Naive thymus-derived CD4-positive, alpha-beta T cell (primary cell): ENCODE results near the gene MBD5. TPM values are rescaled to one million over a fixed set of nuclear protein-coding genes. Genes with fewer than 3 reads are reported as not detected.

ENCODE experiments used
- ATAC-seq: fragments of 150-1000 bp; cut with Tn5 transposase; 2 replicates; pipeline ENCODE4 v1.10.0; 2021; ENCODE audit warnings: mild to moderate bottlenecking, moderate library complexity
- CTCF ChIA-PET: fragments of 350-600 bp; sonication (Branson Sonifier 250); formaldehyde crosslinking; loops from one replicate; lab custom pipeline; 2021; ENCODE audit warnings: antibody characterized with exemption; lab: Charles Lee
- POLR2A ChIA-PET: fragments of 350-600 bp; sonication (Branson Sonifier 250); formaldehyde crosslinking; loops from one replicate; lab custom pipeline; 2021; ENCODE audit warnings: antibody characterized with exemption, inconsistent platforms; lab: Charles Lee
- DNase-seq, 9 donors: peaks; one replicate each; pipeline versions ENCODE4 v3.0.0 to v3.0.0-alpha.2; 2020 to 2022; ENCODE audit warnings: mixed read lengths in 1 of 9
- H3K27ac ChIP-seq: one replicate; pipeline ENCODE4 v1.7.0; 2013; ENCODE audit warnings: mild to moderate bottlenecking, low read depth, low read length, moderate library complexity
- H3K27me3 ChIP-seq, 2 donors: one replicate each; pipeline ENCODE4 v1.7.0; 2013; ENCODE audit warnings: low read length in 2 of 2, mild to moderate bottlenecking in 2 of 2, moderate library complexity in 2 of 2; ENCODE audit not compliant: control insufficient read depth in 2 of 2, insufficient read depth in 2 of 2
- H3K36me3 ChIP-seq, 3 experiments: 1 replicate in 2 of 3; 2 replicates in 1 of 3; pipeline ENCODE4 v1.7.0; 2013; ENCODE audit warnings: low read length in 3 of 3, mild to moderate bottlenecking in 3 of 3, moderate library complexity in 1 of 3; ENCODE audit not compliant: insufficient read depth in 3 of 3, control insufficient read depth in 2 of 3
- H3K4me1 ChIP-seq, 2 donors: one replicate each; pipeline ENCODE4 v1.7.0; 2013; ENCODE audit warnings: low read length in 2 of 2, mild to moderate bottlenecking in 2 of 2, moderate library complexity in 1 of 2; ENCODE audit not compliant: control insufficient read depth in 2 of 2, insufficient read depth in 2 of 2
- H3K4me3 ChIP-seq: 2 replicates; pipeline ENCODE4 v1.7.0; 2013; ENCODE audit warnings: mild to moderate bottlenecking, low read length
- H3K9me3 ChIP-seq, 3 experiments: 1 replicate in 2 of 3; 2 replicates in 1 of 3; pipeline ENCODE4 v1.7.0; 2013; ENCODE audit warnings: low read length in 3 of 3; ENCODE audit not compliant: control insufficient read depth in 2 of 3
- H3K27ac Mint-ChIP-seq, 9 donors: one replicate each; pipeline ENCODE4 v1.8.0; 2020 to 2022; ENCODE audit warnings: mixed read lengths in 9 of 9, mild to moderate bottlenecking in 8 of 9, moderate library complexity in 5 of 9, inconsistent platforms in 2 of 9
- H3K27me3 Mint-ChIP-seq, 5 donors: one replicate each; pipeline ENCODE4 v1.8.0; 2021 to 2022; ENCODE audit warnings: mixed read lengths in 5 of 5, mild to moderate bottlenecking in 1 of 5
- H3K36me3 Mint-ChIP-seq, 5 donors: one replicate each; pipeline ENCODE4 v1.8.0; 2020 to 2022; ENCODE audit warnings: mixed read lengths in 5 of 5, mild to moderate bottlenecking in 3 of 5, inconsistent platforms in 1 of 5
- H3K4me1 Mint-ChIP-seq, 7 donors: one replicate each; pipeline ENCODE4 v1.8.0; 2020 to 2022; ENCODE audit warnings: mixed read lengths in 7 of 7, mild to moderate bottlenecking in 3 of 7, inconsistent platforms in 1 of 7
- H3K4me3 Mint-ChIP-seq, 10 donors: one replicate each; pipeline ENCODE4 v1.8.0; 2020 to 2022; ENCODE audit warnings: mild to moderate bottlenecking in 10 of 10, mixed read lengths in 10 of 10, moderate library complexity in 6 of 10, inconsistent platforms in 2 of 10
- H3K9me3 Mint-ChIP-seq, 11 donors: one replicate each; pipeline ENCODE4 v1.8.0; 2020 to 2022; ENCODE audit warnings: mixed read lengths in 11 of 11, mild to moderate bottlenecking in 4 of 11, inconsistent platforms in 1 of 11, moderate library complexity in 1 of 11
- intact Hi-C, 2 donors: fragments of 100-400 bp; cut with micrococcal nuclease; formaldehyde crosslinking; loops; one replicate each; pipeline ENCODE4 v1.15.1; 2023
- polyA plus RNA-seq, 2 donors: library from polyadenylated mRNA; unstranded; fragments of 300-500 nt; fragmentation: Illumina TruSeq; gene quantifications; one replicate each; pipeline ENCODE4 v1.2.3, GENCODE V29; 2021
- total RNA-seq, 6 experiments: library from RNA in 5 of 6; stranded (reverse) in 5 of 6; gene quantifications; 1 replicate in 5 of 6; 2 replicates in 1 of 6; pipeline ENCODE4 v1.2.3 and lab custom pipeline; 2021 to 2026

MBD5 gene
- total and polyA plus RNA-seq, 7 experiments from 2014 or later = 14.6 to 76.8 (median 58.6) TPM

GRCh38 chr2:148298196-148298595 is 277.3 kb downstream of the MBD5 start:
- no peak overlapping the region for H3K27ac ChIP-seq
- Mint-ChIP-seq H3K9me3 (no peaks in the 10 kb centered on the region), H3K27ac (no peak overlapping the region), H3K27me3 (no peaks in the 10 kb centered on the region), H3K4me3 (no peak overlapping the region), H3K36me3 (peaks cover 0 to 57% (median 37%) of the 10 kb centered on the region in 5 donors), H3K4me1 (peaks cover 0 to 11% (median 0%) of the 10 kb centered on the region in 7 donors)
- no peaks in the 10 kb centered on the region for H3K36me3 ChIP-seq
- ChIA-PET CTCF (interaction anchor here (0.6 kb wide), 1 partner anchor 8 kb away, joined by 3 read pairs; no protein-coding TSS in a partner anchor), POLR2A (no interaction called here)
- no peak overlapping the region for H3K4me3 ChIP-seq
- no peaks in the 10 kb centered on the region for H3K27me3 ChIP-seq
- intact Hi-C loops = loop anchor here in 1 of 2 donors (10.0 kb wide), 1 partner anchor 303 kb away; no protein-coding TSS in a partner anchor
- H3K9me3 ChIP-seq = no peaks in the 10 kb centered on the region
- DNase-seq (no peak), ATAC-seq (no peak)
- H3K4me1 ChIP-seq = no peaks in the 10 kb centered on the region

- no peaks in the 10 kb centered on the region for H3K27me3 ChIP-seq
- intact Hi-C loops = loop anchor here in 1 of 2 donors (10.0 kb wide), 1 partner anchor 305 kb away; no protein-coding TSS in a partner anchor
- POLR2A ChIA-PET = interaction anchor here (0.7 kb wide), 1 partner anchor 340 kb away, joined by 3 read pairs; no protein-coding TSS in a partner anchor
- no peak for DNase-seq
- H3K36me3 ChIP-seq = no peaks in the 10 kb centered on the region
- CTCF ChIA-PET = no interaction called here
- Mint-ChIP-seq H3K9me3 (peaks cover 0 to 3% (median 0%) of the 10 kb centered on the region in 11 donors), H3K4me3 (no peak overlapping the region), H3K36me3 (peaks cover 1 to 52% (median 31%) of the 10 kb centered on the region in 5 donors), H3K4me1 (peaks cover 0 to 11% (median 0%) of the 10 kb centered on the region in 7 donors), H3K27ac (no peak overlapping the region), H3K27me3 (no peaks in the 10 kb centered on the region)
- H3K27ac ChIP-seq = no peak overlapping the region
- H3K4me1 ChIP-seq = no peaks in the 10 kb centered on the region
- ATAC-seq = no peak
- H3K4me3 ChIP-seq = no peak overlapping the region
- H3K9me3 ChIP-seq = no peaks in the 10 kb centered on the region
These were observed 278.7 kb downstream of the MBD5 start for GRCh38 chr2:148299616-148300015.

GRCh38 chr2:148300544-148300943 is 279.7 kb downstream of the MBD5 start:
- no peak for ATAC-seq
- Histone ChIP-seq H3K4me3 (no peak overlapping the region), H3K36me3 (no peaks in the 10 kb centered on the region), H3K27me3 (no peaks in the 10 kb centered on the region), H3K9me3 (no peaks in the 10 kb centered on the region), H3K4me1 (no peaks in the 10 kb centered on the region), H3K27ac (no peak overlapping the region)
- H3K4me3 Mint-ChIP-seq = no peak overlapping the region
- peaks cover 1 to 46% (median 24%) of the 10 kb centered on the region in 5 donors for H3K36me3 Mint-ChIP-seq
- intact Hi-C loops = no loop called here
- H3K4me1 Mint-ChIP-seq = peaks cover 0 to 6% (median 0%) of the 10 kb centered on the region in 7 donors
- ChIA-PET CTCF (no interaction called here), POLR2A (no interaction called here)
- DNase-seq = no peak
- no peaks in the 10 kb centered on the region for H3K27me3 Mint-ChIP-seq
- H3K27ac Mint-ChIP-seq = no peak overlapping the region
- H3K9me3 Mint-ChIP-seq = peaks cover 0 to 3% (median 0%) of the 10 kb centered on the region in 11 donors

GRCh38 chr2:148301362-148301761 is 280.5 kb downstream of the MBD5 start:
- Mint-ChIP-seq H3K9me3 (peaks cover 0 to 3% (median 0%) of the 10 kb centered on the region in 11 donors), H3K27ac (no peak overlapping the region), H3K36me3 (peaks cover 1 to 41% (median 18%) of the 10 kb centered on the region in 5 donors), H3K4me1 (peaks cover 0 to 6% (median 0%) of the 10 kb centered on the region in 7 donors), H3K4me3 (no peak overlapping the region), H3K27me3 (no peaks in the 10 kb centered on the region)
- Histone ChIP-seq H3K27ac (no peak overlapping the region), H3K4me1 (no peaks in the 10 kb centered on the region), H3K36me3 (no peaks in the 10 kb centered on the region), H3K27me3 (no peaks in the 10 kb centered on the region), H3K4me3 (no peak overlapping the region), H3K9me3 (no peaks in the 10 kb centered on the region)
- ChIA-PET CTCF (no interaction called here), POLR2A (no interaction called here)
- no peak for DNase-seq
- intact Hi-C loops = no loop called here
- no peak for ATAC-seq

- no peak overlapping the region for H3K4me3 ChIP-seq
- no peak for ATAC-seq
- CTCF ChIA-PET = no interaction called here
- H3K36me3 ChIP-seq = no peaks in the 10 kb centered on the region
- H3K9me3 Mint-ChIP-seq = peaks cover 0 to 3% (median 0%) of the 10 kb centered on the region in 11 donors
- H3K27me3 ChIP-seq = no peaks in the 10 kb centered on the region
- no peaks in the 10 kb centered on the region for H3K9me3 ChIP-seq
- H3K27me3 Mint-ChIP-seq = no peaks in the 10 kb centered on the region
- H3K36me3 Mint-ChIP-seq = peaks cover 1 to 40% (median 14%) of the 10 kb centered on the region in 5 donors
- DNase-seq = no peak
- no peak overlapping the region for H3K27ac ChIP-seq
- peaks cover 0 to 5% (median 0%) of the 10 kb centered on the region in 7 donors for H3K4me1 Mint-ChIP-seq
- intact Hi-C loops = no loop called here
- H3K4me1 ChIP-seq = no peaks in the 10 kb centered on the region
- POLR2A ChIA-PET = no interaction called here
- H3K27ac Mint-ChIP-seq = no peak overlapping the region
- no peak overlapping the region for H3K4me3 Mint-ChIP-seq
These were observed 281.6 kb downstream of the MBD5 start for GRCh38 chr2:148302526-148302925.

GRCh38 chr2:148303161-148303560 is 282.3 kb downstream of the MBD5 start:
- ATAC-seq (no peak), DNase-seq (no peak)
- intact Hi-C loops = no loop called here
- H3K27ac Mint-ChIP-seq = no peak overlapping the region
- no peak overlapping the region for H3K27ac ChIP-seq
- no peaks in the 10 kb centered on the region for H3K4me1 ChIP-seq
- H3K4me3 Mint-ChIP-seq = no peak overlapping the region
- no peaks in the 10 kb centered on the region for H3K36me3 ChIP-seq
- no peaks in the 10 kb centered on the region for H3K27me3 ChIP-seq
- peaks cover 0 to 7% (median 0%) of the 10 kb centered on the region in 11 donors for H3K9me3 Mint-ChIP-seq
- H3K9me3 ChIP-seq = no peaks in the 10 kb centered on the region
- H3K4me3 ChIP-seq = no peak overlapping the region
- ChIA-PET CTCF (no interaction called here), POLR2A (no interaction called here)
- H3K27me3 Mint-ChIP-seq = no peaks in the 10 kb centered on the region
- peaks cover 0 to 5% (median 0%) of the 10 kb centered on the region in 7 donors for H3K4me1 Mint-ChIP-seq
- H3K36me3 Mint-ChIP-seq = peaks cover 0 to 40% (median 11%) of the 10 kb centered on the region in 5 donors

- POLR2A ChIA-PET = no interaction called here
- H3K27ac Mint-ChIP-seq = no peak overlapping the region
These were observed 284.6 kb downstream of the MBD5 start for GRCh38 chr2:148305476-148305875.

More at GRCh38 chr2:148305476-148305875, 284.6 kb downstream of the MBD5 start:
- no peaks in the 10 kb centered on the region for H3K4me1 ChIP-seq
- Mint-ChIP-seq H3K27me3 (no peaks in the 10 kb centered on the region), H3K4me3 (no peak overlapping the region), H3K4me1 (peaks cover 0 to 8% (median 0%) of the 10 kb centered on the region in 7 donors), H3K9me3 (peaks cover 0 to 8% (median 0%) of the 10 kb centered on the region in 11 donors), H3K36me3 (peaks cover 2 to 49% (median 18%) of the 10 kb centered on the region in 5 donors)
- no peaks in the 10 kb centered on the region for H3K27me3 ChIP-seq
- H3K27ac ChIP-seq = no peak overlapping the region
- ATAC-seq (no peak), DNase-seq (no peak)
- CTCF ChIA-PET = no interaction called here
- intact Hi-C loops = no loop called here
- no peaks in the 10 kb centered on the region for H3K9me3 ChIP-seq
- no peak overlapping the region for H3K4me3 ChIP-seq
- no peaks in the 10 kb centered on the region for H3K36me3 ChIP-seq
